CD4-positive, alpha-beta T cell treated with Interleukin-4 for 1 hour (primary cell): ENCODE data around the gene KCNMB2.
"Not testable (repeated sequence)": the region's sequence is repeated elsewhere in the genome, so short reads cannot be mapped to it uniquely, and the experiment has no call there.

Experiments
- DNase-seq, 2 donors: peaks; one replicate each; pipeline ENCODE4 v3.0.0-alpha.2; 2020 to 2022

Gene KCNMB2

DNA sequence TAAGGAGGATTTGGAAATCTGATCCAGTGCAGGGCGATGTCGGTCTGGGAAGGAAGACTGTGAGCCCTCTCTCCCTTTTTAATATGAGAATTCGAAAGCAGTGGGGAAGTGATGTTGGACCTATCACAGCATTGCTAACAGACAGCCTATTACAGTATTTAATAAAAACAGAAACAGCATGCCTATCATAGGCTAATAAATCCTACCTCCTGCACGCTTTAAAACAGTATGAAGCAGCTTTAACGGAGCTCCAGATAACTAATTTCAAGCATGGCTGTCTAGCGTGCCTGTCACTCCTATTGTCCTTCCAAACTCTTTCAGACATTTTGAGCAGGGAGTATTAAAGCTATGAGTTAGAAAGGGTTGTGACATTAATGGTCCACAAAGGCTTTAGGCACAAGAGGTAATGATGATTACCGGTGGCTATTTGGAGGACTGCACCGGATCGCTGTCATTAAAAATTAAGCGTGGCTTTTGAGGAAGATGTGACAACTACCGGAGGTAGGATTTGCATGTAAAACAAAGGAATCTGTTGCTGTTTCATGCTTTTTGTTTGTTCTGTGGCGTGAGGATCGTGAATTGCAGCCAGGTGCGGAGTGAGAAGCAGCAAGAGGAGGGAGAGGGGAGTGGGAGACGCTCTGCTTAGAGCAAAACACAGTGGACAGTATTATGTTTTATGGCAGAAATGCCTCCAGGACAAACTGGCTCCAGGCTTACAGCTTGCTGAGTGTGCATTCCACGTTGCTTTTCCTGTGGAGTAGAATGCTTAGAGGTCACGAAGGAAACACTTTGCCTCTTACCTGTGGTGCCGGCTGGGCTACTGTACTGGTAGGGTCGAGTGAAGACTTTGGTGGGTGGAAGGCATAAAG, at the start of gene KCNMB2:
Gene KCNMB2, plus strand, starts transcription at position 226 of the 869 bp plus-strand sequence.
- DNase-seq, result no peak

DNA sequence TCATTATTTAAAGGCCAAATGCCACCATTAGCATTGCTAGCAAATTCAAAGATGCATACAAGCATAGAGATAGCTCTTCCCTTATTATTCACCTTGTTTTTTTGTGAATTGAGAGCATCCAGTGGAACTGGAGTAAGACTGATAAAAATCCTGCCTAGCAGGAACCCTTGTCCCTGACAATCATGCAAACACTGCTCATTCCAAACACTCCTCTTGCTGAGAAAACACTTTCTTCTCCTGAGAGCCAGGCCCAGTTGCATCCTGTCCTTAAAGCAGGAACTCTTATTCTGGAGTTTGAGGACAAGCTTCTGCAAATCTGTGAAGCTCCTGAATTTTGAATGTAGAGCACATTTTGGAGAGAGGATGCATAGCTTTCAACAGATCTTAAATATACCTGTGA, 49.3 kb upstream of the KCNMB2 start:
- no peak for DNase-seq

DNA sequence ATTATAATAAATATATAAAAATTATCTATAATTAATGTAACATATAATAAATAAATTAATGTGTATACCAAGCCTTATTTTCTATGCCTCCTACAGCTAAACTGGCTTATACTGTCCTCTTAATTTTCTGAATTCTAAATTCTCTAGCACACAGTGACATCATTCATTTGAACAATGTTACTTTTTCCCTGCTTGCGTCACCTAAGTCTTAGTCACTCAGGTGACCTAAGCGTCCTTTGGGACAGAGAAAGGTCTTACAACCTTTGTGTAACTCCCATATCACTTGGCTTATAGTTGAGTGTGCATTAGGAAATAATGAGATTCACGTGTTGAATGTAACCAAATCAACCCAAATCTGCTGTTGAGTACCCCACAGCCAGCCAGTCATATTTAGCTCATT, 48.5 kb upstream of the KCNMB2 start:
- DNase-seq, result no peak

DNA sequence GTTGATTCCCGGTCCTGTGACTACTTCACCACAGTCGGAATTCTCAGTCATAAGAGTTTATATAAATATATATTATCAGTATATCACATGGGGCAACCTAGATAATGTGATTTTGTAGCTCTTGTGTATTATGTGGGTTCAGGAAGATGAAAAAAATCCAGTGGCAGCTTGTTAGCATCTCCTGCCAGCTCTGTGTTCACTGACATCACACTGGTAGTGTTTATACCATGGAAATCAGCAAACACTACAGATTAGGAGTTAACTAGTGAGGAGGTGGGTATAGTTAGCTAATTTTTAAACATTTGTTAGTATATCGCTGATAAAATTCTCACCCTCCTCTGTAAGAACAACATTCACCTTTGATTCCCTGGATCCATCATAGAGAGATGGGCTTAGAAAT, 44.5 kb upstream of the KCNMB2 start:
- DNase-seq, result no peak

DNA sequence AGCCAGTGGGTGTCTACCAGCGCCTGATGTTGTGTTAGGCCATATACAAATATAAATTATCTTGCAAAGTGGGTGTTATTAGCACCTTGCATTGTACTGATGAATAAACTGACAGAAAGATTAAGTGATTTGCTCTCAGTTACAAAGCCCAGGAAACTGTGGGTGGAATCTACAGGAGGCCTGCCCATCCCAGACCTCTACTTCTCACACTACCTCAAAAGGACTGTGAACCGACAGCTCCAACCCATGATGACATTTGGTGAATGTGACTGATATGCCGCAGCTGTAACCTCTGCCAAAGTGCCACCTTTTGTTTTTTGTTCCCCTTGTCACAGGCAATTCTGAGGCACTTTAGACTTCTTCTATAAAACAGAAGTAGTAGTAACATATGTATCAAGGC, 43.7 kb upstream of the KCNMB2 start:
- DNase-seq, result no peak

DNA sequence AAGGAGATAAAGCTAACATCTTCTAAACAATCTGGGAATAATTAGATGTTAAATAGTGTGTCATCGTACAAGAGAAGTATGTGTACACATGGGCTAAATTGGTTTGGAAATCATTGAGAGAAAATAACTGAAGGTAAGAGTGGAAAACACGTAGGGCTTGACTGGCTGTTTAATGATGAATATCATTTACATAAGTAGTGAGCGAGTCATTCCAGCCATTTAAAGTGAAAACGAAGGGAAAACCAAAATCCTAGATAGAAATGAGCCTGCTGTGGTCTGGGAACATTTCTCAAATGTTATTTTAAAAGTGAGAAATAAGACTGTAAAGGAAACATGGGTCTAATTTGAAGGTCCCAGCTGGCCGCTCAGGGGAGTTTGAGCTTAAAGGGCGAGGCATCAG, 41.9 kb upstream of the KCNMB2 start:
- DNase-seq, result no peak

DNA sequence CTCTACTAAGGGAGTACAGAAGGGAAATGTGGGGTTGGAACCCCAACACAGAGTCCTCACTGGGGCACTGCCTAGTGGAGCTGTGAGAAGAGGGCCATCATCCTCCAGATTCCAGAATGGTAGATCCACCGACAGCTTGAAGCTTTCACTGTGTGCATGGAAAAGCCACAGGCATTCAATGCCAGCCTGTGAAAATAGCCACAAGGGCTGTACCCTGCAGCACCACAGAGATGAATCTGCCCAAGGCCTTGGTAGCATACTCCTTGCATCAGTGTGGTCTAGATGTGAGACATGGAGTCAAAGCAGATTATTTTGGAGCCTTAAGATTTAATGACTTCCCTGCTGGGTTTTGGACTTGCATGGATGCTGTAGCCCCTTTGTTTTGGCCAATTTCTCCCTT, 39.3 kb upstream of the KCNMB2 start:
- no peak for DNase-seq

DNA sequence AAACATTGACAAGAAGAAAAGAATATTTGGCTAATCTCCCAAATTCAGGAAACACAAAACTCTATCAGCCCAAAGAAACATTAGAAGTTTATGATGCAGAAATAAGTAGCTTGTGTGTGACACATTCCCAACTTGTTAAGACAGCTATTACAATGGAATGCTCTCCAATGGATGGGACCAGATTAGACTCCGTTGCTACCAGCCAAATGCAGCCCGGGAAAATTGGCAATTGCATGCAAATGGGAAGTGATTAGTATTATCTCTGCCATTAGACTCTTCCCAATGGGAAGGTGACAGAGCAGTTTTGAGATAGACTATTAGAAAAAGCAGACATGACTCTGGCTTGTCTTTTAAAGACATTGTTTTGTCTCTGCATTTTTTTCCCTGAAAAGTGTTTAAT, 37.4 kb upstream of the KCNMB2 start:
- no peak for DNase-seq

DNA sequence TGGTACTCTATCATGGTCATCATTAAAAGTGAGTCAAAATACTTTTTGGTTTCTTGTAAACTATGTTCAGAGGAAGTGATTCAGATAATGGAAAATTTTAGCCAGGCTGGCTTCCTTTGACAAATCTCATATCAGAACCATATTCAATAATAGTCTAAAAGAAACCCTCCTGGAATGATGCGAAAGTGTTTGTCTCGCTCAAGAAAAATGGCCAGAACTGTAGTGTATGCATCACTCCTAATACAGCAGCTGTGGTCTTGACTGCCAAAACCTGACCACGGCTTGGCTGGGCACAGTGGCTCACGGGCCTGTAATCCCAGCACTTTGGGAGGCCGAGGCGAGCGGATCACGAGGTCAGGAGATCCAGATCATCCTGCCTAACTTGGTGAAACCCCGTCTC, 35.6 kb upstream of the KCNMB2 start:
- no peak for DNase-seq

DNA sequence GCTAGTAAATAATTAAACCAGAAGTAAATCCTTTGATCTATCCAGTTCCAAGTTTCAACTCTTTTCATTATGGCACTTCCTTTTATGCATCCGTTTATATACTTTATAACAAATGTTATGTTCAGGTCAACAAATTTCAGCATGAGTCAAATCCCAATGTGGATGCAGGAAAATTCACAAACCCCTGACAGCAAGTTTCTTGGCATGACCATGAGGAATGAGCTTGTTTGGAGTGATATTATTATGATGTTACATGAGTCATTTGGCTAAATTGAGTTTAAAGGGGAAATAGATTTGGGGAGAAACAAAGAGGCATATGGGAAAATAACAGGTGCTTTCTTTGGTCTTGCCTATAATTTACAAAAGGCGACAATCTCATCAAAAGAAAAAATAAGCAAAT, 32.1 kb upstream of the KCNMB2 start:
- DNase-seq, result no peak

DNA sequence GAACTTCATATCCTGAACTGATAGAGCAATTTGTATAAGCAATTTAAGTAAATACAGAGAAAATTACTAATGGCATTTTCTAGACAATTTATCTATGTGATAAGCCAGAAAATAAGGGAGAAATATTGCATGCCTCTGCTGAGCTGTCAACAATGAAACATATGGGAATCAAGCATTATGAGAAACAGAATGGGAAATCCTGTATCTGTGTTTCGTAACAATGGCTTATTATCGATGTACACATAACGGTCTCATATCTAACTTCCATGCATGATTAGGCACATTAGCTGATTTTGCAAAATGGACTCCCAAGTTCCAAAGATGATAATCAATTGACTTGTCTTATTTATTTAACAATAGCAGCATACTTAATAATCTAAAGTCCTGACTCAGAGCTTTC, 30.4 kb upstream of the KCNMB2 start:
- DNase-seq, result no peak

DNA sequence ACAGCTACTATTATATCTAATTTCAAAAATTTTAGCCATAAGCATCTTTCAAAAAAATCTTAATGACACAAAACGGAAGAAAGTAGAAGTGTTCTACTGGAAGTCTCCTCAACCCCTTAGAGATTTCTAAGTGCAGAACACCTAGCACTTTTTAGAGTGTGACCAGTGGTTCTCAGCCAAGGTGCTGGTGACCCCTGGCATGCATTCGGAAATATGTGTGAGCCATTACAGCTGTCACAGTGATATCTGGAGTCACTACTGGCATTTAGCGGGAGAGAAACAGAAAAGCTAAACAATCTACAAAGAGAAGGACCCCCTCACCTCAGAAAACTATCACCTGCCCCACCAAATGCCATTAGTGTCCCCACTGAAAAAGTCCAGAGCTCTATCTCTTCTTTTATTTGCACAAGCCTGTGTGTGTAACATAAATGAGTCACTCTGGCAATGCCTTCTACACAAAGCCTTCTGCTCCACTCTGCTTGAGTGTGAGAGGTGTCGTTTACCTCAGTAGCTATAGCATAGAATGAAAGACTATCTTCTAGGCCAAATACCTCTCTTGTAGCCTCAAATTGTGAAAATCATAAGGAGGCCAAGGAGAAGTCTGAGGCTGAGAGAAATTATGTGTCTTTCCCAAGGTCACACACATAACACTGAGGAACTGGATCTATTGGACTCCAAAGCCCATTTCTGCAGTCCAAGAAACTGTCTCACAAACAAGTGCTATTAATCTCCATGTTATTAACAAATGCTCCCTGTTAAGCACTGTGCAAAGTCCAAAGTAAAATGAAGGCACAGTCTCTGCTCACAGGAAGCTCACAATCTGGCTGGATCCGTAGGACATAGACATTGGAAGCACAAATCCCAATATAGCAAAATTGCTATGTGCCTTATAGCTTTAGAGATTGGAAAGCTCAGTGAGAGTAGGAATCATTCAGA, 28.5 kb upstream of the KCNMB2 start:
- no peak for DNase-seq

DNA sequence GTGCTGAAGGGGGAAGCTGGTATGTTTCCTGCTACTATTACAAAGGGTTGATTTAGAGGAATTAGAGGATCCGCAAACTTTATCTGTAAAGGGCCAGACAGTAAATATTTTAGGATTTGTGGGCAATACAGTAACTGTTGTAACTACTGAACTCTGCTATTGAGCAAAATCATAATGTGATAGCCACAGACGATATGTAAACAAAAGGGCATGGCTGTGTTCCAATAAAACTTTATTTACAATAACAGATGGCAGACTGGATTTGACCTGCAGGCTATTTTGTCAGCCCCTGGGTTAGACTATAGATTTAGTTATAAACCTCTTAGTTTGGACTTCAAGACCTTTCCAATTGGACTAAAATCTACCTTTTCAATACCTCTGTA, 27.8 kb upstream of the KCNMB2 start:
- no peak for DNase-seq

DNA sequence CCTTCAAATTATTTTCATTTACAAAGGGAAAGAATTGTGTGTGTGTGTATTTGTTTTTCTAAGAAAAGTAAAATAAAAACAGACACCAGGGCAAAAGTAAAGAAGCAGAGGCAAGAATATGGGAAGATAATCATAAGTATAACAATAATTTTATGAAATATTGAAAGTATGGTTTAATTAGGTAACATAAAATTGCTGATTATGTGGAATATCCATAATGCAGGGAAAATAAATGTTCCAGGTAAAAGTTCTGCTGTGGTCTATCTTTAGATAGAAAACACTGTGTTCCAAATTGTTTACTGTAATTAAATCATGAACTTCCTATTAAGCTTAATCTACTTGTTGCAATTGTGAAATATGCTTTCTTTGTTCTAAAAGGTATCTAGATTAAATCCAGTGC, 25.7 kb upstream of the KCNMB2 start:
- no peak for DNase-seq

DNA sequence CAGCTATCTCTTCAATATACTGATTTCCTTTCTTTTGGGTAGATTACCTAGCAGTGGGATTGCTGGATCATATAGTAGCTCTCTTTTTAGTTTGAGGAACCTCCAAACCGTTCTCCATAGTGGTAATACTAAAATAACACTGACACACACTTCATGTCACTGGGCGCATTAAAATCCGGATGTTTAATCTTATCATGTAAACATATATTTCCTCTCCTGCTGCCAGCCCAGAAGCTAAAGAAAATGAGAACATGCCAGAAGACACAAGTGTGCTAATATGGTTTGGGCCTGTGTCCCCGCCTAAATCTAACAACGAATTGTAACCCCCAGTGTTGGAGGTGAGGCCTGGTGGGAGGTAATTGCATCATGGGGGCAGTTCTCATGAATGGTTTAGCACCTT, 23.6 kb upstream of the KCNMB2 start:
- DNase-seq, result no peak

DNA sequence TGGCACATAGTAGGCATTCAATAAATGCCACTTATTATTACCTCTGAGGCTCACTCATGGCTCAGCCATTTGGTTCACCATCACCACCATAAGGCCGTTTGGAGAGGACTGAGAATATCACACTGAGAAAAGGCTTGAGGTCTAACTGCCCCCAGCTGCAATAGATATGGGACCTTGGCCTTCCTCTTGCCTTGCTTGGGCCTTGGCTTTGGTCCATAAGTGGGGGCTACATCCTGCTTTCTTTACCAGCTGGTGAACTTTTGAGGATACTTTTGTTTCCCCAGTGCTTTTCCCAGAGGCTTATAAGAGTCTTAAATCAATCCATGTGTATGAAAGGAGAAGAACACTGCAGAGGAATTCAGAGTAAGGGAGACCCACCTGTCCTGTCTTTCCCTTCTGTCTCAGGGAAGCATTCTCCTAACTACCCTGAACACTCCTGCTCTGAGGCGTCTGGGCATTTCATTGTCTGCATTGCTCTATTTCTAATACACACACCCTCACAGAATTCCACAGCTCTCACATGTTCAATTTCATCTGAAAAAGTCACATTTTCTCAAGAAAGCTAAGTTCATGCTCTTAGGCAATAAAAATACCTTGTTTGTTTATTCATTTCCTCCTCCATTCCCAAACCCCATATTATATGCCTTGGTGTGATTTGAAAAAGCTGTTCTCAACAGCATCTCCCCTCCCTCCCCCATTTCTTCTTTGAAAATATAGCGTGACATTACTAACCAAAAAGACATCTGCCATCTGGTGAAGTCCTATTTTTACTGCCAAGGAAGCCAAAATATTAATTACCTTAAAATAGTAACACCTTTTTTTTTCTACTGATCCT, 22.5 kb upstream of the KCNMB2 start:
- no peak for DNase-seq

DNA sequence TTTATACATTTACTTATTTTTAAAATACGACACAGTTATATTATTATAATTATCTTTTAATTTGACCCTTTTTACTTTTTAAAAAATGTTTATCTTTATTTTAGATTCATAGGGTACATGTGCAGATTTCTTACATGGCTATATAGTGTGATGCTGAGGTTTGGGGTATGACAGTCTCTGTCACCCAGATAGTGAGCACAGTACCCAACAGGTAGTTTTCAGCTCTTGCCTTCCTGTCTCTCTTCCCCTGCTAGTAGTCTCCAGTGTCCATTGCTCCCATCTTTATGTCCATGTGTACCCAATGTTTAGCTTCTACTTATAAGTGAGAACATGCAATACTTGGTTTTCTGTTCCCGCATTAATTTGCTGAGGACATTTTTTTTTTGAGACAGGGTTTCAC, 21.8 kb upstream of the KCNMB2 start:
- no peak for DNase-seq

DNA sequence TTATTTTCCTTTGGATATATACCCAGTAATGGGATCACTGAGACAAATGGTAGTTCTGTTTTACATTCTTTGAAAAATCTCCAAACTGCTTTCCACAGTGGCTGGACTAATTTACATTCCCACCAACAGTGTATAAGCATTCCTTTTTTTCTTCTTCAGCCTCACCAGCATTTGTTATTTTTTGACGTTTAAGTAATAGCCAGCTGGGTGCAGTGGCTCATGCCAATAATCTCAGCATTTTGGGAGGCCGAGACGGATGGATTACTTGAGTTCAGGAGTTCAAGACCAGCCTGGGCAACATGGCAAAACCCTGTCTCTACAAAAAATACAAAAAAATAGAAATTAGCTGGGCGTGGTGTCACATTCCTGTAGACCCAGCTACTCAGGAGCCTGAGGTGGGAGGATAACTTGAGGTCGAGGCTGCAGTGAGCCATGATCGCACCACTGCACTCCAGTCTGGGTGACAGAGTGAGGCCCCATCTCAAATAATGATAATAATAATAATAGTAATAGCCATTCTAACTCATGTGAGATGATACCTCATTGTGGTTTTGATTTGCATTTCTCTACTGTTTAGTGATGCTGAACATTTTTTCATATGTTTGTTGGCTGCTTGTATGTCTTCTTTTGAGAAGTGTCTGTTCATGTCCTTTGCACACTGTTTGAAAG, 21.0 kb upstream of the KCNMB2 start:
- DNase-seq, result not testable (repeated sequence)

DNA sequence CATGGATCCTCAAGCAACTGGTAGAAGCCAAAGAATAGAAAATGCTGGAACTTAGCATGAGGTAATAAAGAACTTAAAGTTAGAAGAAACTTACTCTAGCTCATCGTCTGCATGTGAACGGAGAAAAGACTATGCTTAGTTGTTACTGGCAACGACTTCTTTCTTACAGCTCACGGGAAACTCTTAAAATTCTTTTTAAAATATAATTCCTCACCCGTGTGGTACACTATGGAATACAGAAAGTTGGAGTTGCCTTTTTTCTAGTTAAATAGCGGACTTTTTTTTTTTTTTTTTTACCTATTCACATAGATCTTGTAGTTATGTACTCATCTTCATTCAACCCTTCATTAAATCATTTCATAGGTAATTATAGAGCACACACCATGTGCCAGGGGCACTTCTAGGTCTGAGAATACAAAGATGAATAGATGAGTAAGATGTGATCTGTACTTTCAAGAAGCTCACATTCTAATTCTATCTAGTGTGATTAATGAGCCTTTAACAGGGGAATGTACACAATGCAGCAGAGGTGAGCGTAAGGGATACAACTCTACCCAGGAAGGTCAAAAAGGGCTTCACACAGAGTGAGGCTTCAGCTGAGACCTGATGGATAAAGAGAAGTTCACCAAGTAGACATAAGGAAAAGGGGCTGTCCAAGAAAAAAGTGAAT, 18.4 kb upstream of the KCNMB2 start:
- no peak for DNase-seq

DNA sequence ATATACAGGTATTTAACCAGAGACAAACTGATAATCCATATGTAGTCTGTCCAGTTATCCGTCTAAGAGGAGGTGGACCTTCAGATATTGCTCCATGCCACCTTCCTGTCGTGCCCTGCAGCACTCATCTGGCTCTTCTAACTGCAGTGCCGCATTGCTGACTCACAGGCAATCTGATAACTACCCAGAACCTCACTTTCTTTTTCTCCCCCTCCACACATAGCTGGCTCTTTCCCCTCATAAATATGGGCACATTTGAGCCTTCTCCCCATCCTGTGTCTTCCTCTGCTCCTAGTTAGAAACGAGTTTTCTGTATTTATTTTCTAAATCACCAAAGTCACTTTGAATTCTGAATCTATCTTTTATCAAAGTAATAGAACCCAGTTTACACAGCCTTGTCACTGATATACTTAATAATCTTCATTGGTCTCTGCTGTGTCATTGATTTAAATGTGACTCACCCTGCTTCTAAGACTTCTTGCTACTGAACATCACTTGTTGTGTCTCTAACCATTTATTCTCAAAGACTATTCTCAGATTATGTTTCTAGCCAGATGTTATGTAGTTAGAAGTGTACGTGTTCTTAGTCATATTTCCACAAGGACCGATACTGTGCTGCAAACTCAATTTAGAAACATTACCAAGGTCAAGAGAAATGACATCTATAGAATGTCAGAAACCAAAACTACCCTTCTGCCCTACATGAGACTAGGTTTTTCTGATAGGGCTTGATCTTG, 17.4 kb upstream of the KCNMB2 start:
- DNase-seq, result no peak

DNA sequence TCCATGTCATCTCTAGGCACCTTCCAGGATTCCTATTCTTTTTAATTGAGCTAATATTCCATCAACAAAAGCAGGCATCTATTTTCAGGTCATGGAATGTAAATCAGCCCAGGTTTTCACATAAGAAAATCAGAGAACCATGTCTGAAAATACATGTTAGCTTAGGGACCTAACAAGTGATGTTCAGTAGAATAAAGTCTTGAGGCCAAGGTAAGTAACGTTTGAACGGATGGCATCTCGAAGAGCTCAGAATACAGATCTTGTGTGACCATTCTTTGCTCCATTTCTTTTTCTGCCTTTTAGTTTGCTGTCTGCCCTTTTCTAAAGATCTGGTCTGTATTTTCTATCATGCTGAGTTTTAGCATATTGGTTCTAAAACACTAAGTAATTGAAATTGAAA, 16.5 kb upstream of the KCNMB2 start:
- no peak for DNase-seq
